Sigmoid colon (tissue), 4 donors: Measurements from ENCODE around the gene MANSC4.

ENCODE experiments used
- CTCF ChIP-seq, 4 experiments: fragments of 450-650 bp in 3 of 4; fragments of 200-600 bp in 1 of 4; IDR thresholded peaks; one replicate each; pipeline ENCODE4 v1.5.1; 2016 to 2019; ENCODE audit warnings: antibody characterized with exemption in 4 of 4, mild to moderate bottlenecking in 3 of 4, moderate library complexity in 2 of 4
- EP300 ChIP-seq, 4 donors: sonication (generic); formaldehyde crosslinking; IDR thresholded peaks; one replicate each; pipeline ENCODE4 v1.6.1; 2017; ENCODE audit warnings: antibody characterized with exemption in 4 of 4
- POLR2A ChIP-seq, 2 donors: fragments of 450-650 bp; IDR thresholded peaks; one replicate each; pipeline ENCODE4 v1.6.1; 2016; ENCODE audit warnings: antibody characterized with exemption in 2 of 2, mild to moderate bottlenecking in 2 of 2, moderate library complexity in 2 of 2
- POLR2AphosphoS5 ChIP-seq, 4 donors: sonication (generic); formaldehyde crosslinking; IDR thresholded peaks; one replicate each; pipeline ENCODE4 v1.6.1; 2017; ENCODE audit warnings: antibody characterized with exemption in 4 of 4

GRCh38 chr12:27805238-27805637 lies 25.2 kb upstream of the MANSC4 start:
- TF ChIP-seq CTCF (IDR thresholded peaks at IDR 0.05) (no peak), POLR2A (IDR thresholded peaks at IDR 0.05) (no peak), POLR2AphosphoS5 (IDR thresholded peaks at IDR 0.05) (no peak), EP300 (IDR thresholded peaks at IDR 0.05) (no peak)
